GM23338 (cell line): ENCODE results near the gene LTBP2. TPM values are rescaled to one million over a fixed set of nuclear protein-coding genes. Genes with fewer than 3 reads are reported as not detected.

Experiments used
- ATAC-seq: fragments of 200-7000 bp; cut with Tn5 transposase; 3 replicates; pipeline ENCODE4 v1.9.1; 2020
- DNase-seq: peaks from one replicate; pipeline ENCODE4 v3.0.0-alpha.2; 2015; ENCODE audit warnings: low spot score
- H2AFZ ChIP-seq: fragments of 200-600 bp; sonication (generic); 2 replicates; pipeline ENCODE4 v1.8.0; 2016; ENCODE audit warnings: antibody characterized with exemption, mild to moderate bottlenecking, moderate library complexity
- H3F3A ChIP-seq: fragments of 200-600 bp; sonication (generic); replicated peaks from 2 replicates; pipeline ENCODE4 v1.8.0; 2017; ENCODE audit warnings: antibody characterized with exemption, mixed run types, low read depth
- H3K27ac ChIP-seq: fragments of 200-600 bp; sonication (generic); 2 replicates; pipeline ENCODE4 v1.6.1; 2016; ENCODE audit warnings: low read depth
- H3K27me3 ChIP-seq: fragments of 200-600 bp; sonication (generic); 2 replicates; pipeline ENCODE4 v1.8.0; 2016; ENCODE audit warnings: mild to moderate bottlenecking, mixed run types, moderate library complexity; ENCODE audit not compliant: insufficient read depth
- H3K36me3 ChIP-seq: fragments of 200-600 bp; sonication (generic); 2 replicates; pipeline ENCODE4 v1.8.0; 2016; ENCODE audit warnings: mild to moderate bottlenecking; ENCODE audit not compliant: insufficient read depth
- H3K4me1 ChIP-seq: fragments of 200-600 bp; sonication (generic); 2 replicates; pipeline ENCODE4 v1.8.0; 2016; ENCODE audit warnings: mild to moderate bottlenecking, moderate library complexity; ENCODE audit not compliant: insufficient read depth
- H3K4me2 ChIP-seq: fragments of 200-600 bp; sonication (generic); 2 replicates; pipeline ENCODE4 v1.7.1; 2017; ENCODE audit warnings: mixed run types
- H3K4me3 ChIP-seq: fragments of 200-600 bp; sonication (generic); 2 replicates; pipeline ENCODE4 v1.6.1; 2016; ENCODE audit warnings: mixed run types
- H3K79me2 ChIP-seq: fragments of 200-600 bp; sonication (generic); replicated peaks from 2 replicates; pipeline ENCODE4 v1.8.0; 2017; ENCODE audit warnings: mild to moderate bottlenecking; ENCODE audit not compliant: insufficient read depth
- H3K9me2 ChIP-seq: fragments of 200-600 bp; sonication (generic); 2 replicates; pipeline ENCODE4 v1.8.0; 2017; ENCODE audit not compliant: insufficient read depth
- H4K20me1 ChIP-seq: fragments of 200-600 bp; sonication (generic); replicated peaks from 2 replicates; pipeline ENCODE4 v1.8.0; 2017; ENCODE audit warnings: mild to moderate bottlenecking; ENCODE audit not compliant: insufficient read depth
- H3K27ac Mint-ChIP-seq: 2 replicates; pipeline ENCODE4 v1.8.0; 2020; ENCODE audit warnings: inconsistent platforms, mild to moderate bottlenecking, moderate library complexity, mixed read lengths
- H3K27me3 Mint-ChIP-seq: 3 replicates; pipeline ENCODE4 v1.8.0; 2022; ENCODE audit warnings: low read depth, mild to moderate bottlenecking, moderate library complexity, mixed read lengths, inconsistent platforms; ENCODE audit not compliant: insufficient read depth, poor library complexity
- H3K36me3 Mint-ChIP-seq: 3 replicates; pipeline ENCODE4 v1.8.0; 2021; ENCODE audit warnings: low read depth, mild to moderate bottlenecking, inconsistent platforms, moderate library complexity, mixed read lengths
- H3K4me1 Mint-ChIP-seq: 3 replicates; pipeline ENCODE4 v1.8.0; 2020; ENCODE audit warnings: mild to moderate bottlenecking, inconsistent platforms, mixed read lengths
- H3K4me3 Mint-ChIP-seq: 3 replicates; pipeline ENCODE4 v1.8.0; 2021; ENCODE audit warnings: moderate library complexity, mild to moderate bottlenecking, inconsistent platforms, mixed read lengths
- H3K9me3 Mint-ChIP-seq: 3 replicates; pipeline ENCODE4 v1.8.0; 2020; ENCODE audit warnings: moderate library complexity, mild to moderate bottlenecking, inconsistent platforms, mixed read lengths
- EZH2phosphoT487 ChIP-seq: fragments of 200-600 bp; sonication (generic); IDR thresholded peaks from one replicate; pipeline ENCODE4 v1.8.1; 2018; ENCODE audit warnings: antibody characterized with exemption; ENCODE audit not compliant: unreplicated experiment
- JUNB ChIP-seq: IDR thresholded peaks from one replicate; pipeline ENCODE4 v1.6.1; 2016; ENCODE audit warnings: antibody characterized with exemption; ENCODE audit not compliant: unreplicated experiment
- NANOG ChIP-seq: IDR thresholded peaks from 2 replicates; pipeline ENCODE4 v1.6.1; 2016; ENCODE audit warnings: antibody characterized with exemption, borderline replicate concordance
- POLR2AphosphoS5 ChIP-seq: IDR thresholded peaks from 2 replicates; pipeline ENCODE4 v1.6.1; 2016; ENCODE audit warnings: antibody characterized with exemption, low read depth
- ZNF331 ChIP-seq: fragments of 250-450 bp; sonication (Bioruptor Pico); IDR thresholded peaks from 2 replicates; pipeline ENCODE4 v1.5.0; 2020; ENCODE audit warnings: low read depth, mild to moderate bottlenecking, moderate library complexity
- polyA plus RNA-seq: library from polyadenylated mRNA; unstranded; fragments of >200 nt; fragmentation: Nextera tagmentation; extraction: Ambion mirVana; gene quantifications from 2 replicates; pipeline ENCODE4 v1.2.1, GENCODE V29; 2016
- total RNA-seq: library from RNA; depleted of rRNA; stranded (reverse); fragments of >200 nt; shearing (Covaris generic); gene quantifications from 2 replicates; pipeline ENCODE4 v1.2.3, GENCODE V29; 2014
- TF ChIP-seq, protein P1 (sequence below): fragments of 250-450 bp; sonication (Bioruptor Pico); IDR thresholded peaks from 2 replicates; pipeline ENCODE4 v1.5.0; 2020; ENCODE audit warnings: mild to moderate bottlenecking, moderate library complexity
- TF ChIP-seq, protein P2 (sequence below): IDR thresholded peaks from 2 replicates; pipeline ENCODE4 v1.6.1; 2016; ENCODE audit warnings: antibody characterized with exemption
- TF ChIP-seq, protein P3 (sequence below), 2 experiments: fragments of 200-600 bp in 1 of 2; sonication (generic) in 1 of 2; conservative IDR thresholded peaks; 2 replicates each; pipeline versions ENCODE4 v1.5.1 to v1.6.1; 2016 to 2017; ENCODE audit warnings: antibody characterized with exemption in 2 of 2, low read depth in 2 of 2, mild to moderate bottlenecking in 2 of 2, moderate library complexity in 1 of 2

Gene LTBP2
- total and polyA plus RNA-seq, 2 experiments from 2014 or later: 0.27 to 0.49 TPM

DNA sequence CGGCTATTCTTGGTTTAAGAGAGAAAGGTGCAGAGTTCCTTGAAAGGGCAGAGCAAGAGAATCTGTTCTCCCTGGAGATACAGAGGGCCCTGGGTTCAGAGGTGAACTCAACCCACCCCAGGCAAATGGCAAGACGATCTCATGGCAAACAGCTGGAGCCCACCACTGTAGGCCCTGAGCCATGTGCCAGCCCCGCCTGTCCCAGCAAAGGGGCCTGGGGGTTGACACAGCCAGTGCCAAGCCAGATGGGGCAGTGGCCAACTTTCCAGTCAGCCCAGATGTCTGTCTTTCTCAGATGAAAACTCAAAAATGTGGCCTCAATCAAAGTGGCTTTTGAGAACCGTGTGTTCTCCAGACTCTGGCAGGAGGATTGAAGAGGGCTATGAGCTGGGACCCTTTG, 66.7 kb downstream of the LTBP2 start:
- Histone ChIP-seq H3F3A (no peaks in the 10 kb centered on the region), H2AFZ (no peak overlapping the region), H3K4me3 (no peak overlapping the region), H3K4me2 (no peak overlapping the region), H3K27ac (no peak overlapping the region), H3K36me3 (no peaks in the 10 kb centered on the region), H3K27me3 (no peaks in the 10 kb centered on the region), H3K9me2 (no peaks in the 10 kb centered on the region), H3K4me1 (no peaks in the 10 kb centered on the region), H4K20me1 (no peaks in the 10 kb centered on the region), H3K79me2 (no peaks in the 10 kb centered on the region)
- ATAC-seq: no peak
- no peaks in the 10 kb centered on the region for H3K9me3 Mint-ChIP-seq
- peaks cover 3% of the 10 kb centered on the region; the same call in 2 of the 3 replicates for H3K4me1 Mint-ChIP-seq
- peaks cover 4% of the 10 kb centered on the region for H3K27me3 Mint-ChIP-seq
- H3K36me3 Mint-ChIP-seq: no peaks in the 10 kb centered on the region
- no peak overlapping the region for H3K27ac Mint-ChIP-seq
- DNase-seq: no peak
- no peak for TF ChIP-seq NANOG
- TF ChIP-seq EZH2phosphoT487: no peak
- H3K4me3 Mint-ChIP-seq: no peak overlapping the region

DNA sequence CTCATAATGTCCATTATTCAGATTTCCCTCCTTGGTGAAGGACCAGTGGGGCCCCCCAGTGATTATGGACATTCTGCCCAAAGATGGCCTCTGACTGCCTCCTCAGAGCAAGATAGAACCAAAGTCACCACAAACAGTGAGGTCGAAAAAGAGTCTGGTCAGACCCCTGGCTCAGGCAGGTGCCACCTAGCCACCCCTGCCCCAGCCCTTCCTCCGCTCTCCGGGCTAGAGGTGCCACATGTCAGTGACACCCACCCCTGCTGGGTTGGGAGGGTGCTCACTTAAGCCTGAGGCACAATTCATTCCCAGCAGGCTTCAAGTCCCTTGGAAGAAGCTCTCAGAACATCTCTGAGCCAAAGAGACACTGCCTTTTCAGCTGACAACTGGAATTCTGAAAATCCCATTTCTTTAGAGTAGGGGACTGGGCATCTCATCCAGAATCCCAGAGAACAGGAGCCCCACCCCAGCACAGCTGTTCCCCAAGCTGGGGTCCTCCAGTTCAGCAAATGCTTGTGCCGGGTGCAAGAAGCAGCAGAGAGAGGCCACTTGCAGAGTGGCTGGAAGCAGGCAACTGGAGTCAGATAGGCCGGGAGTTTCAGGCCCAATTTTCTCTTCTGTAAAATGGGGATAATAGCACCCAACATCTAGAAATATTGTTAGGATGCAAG, 68.1 kb downstream of the LTBP2 start:
- peaks cover 3% of the 10 kb centered on the region for H3K27me3 Mint-ChIP-seq
- H3K4me3 Mint-ChIP-seq: no peak overlapping the region
- H3K79me2 ChIP-seq: no peaks in the 10 kb centered on the region
- H3K36me3 Mint-ChIP-seq: no peaks in the 10 kb centered on the region
- H4K20me1 ChIP-seq: no peaks in the 10 kb centered on the region
- H3K9me3 Mint-ChIP-seq: no peaks in the 10 kb centered on the region
- no peak for ATAC-seq
- no peak overlapping the region for H2AFZ ChIP-seq
- no peak overlapping the region for H3K27ac Mint-ChIP-seq
- H3K36me3 ChIP-seq: no peaks in the 10 kb centered on the region
- H3K4me2 ChIP-seq: no peak overlapping the region
- no peaks in the 10 kb centered on the region for H3F3A ChIP-seq
- no peaks in the 10 kb centered on the region for H3K4me1 ChIP-seq
- no peak overlapping the region for H3K27ac ChIP-seq
- TF ChIP-seq, protein P1, sequence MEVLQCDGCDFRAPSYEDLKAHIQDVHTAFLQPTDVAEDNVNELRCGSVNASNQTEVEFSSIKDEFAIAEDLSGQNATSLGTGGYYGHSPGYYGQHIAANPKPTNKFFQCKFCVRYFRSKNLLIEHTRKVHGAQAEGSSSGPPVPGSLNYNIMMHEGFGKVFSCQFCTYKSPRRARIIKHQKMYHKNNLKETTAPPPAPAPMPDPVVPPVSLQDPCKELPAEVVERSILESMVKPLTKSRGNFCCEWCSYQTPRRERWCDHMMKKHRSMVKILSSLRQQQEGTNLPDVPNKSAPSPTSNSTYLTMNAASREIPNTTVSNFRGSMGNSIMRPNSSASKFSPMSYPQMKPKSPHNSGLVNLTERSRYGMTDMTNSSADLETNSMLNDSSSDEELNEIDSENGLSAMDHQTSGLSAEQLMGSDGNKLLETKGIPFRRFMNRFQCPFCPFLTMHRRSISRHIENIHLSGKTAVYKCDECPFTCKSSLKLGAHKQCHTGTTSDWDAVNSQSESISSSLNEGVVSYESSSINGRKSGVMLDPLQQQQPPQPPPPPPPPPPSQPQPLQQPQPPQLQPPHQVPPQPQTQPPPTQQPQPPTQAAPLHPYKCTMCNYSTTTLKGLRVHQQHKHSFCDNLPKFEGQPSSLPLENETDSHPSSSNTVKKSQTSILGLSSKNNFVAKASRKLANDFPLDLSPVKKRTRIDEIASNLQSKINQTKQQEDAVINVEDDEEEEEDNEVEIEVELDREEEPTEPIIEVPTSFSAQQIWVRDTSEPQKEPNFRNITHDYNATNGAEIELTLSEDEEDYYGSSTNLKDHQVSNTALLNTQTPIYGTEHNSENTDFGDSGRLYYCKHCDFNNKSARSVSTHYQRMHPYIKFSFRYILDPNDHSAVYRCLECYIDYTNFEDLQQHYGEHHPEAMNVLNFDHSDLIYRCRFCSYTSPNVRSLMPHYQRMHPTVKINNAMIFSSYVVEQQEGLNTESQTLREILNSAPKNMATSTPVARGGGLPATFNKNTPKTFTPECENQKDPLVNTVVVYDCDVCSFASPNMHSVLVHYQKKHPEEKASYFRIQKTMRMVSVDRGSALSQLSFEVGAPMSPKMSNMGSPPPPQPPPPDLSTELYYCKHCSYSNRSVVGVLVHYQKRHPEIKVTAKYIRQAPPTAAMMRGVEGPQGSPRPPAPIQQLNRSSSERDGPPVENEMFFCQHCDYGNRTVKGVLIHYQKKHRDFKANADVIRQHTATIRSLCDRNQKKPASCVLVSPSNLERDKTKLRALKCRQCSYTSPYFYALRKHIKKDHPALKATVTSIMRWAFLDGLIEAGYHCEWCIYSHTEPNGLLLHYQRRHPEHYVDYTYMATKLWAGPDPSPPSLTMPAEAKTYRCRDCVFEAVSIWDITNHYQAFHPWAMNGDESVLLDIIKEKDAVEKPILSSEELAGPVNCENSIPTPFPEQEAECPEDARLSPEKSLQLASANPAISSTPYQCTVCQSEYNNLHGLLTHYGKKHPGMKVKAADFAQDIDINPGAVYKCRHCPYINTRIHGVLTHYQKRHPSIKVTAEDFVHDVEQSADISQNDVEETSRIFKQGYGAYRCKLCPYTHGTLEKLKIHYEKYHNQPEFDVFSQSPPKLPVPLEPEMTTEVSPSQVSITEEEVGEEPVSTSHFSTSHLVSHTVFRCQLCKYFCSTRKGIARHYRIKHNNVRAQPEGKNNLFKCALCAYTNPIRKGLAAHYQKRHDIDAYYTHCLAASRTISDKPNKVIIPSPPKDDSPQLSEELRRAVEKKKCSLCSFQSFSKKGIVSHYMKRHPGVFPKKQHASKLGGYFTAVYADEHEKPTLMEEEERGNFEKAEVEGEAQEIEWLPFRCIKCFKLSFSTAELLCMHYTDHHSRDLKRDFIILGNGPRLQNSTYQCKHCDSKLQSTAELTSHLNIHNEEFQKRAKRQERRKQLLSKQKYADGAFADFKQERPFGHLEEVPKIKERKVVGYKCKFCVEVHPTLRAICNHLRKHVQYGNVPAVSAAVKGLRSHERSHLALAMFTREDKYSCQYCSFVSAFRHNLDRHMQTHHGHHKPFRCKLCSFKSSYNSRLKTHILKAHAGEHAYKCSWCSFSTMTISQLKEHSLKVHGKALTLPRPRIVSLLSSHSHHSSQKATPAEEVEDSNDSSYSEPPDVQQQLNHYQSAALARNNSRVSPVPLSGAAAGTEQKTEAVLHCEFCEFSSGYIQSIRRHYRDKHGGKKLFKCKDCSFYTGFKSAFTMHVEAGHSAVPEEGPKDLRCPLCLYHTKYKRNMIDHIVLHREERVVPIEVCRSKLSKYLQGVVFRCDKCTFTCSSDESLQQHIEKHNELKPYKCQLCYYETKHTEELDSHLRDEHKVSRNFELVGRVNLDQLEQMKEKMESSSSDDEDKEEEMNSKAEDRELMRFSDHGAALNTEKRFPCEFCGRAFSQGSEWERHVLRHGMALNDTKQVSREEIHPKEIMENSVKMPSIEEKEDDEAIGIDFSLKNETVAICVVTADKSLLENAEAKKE (CRISPR knock-in tag): no peak
- TF ChIP-seq POLR2AphosphoS5 (no peak), ZNF331 (no peak), JUNB (no peak)
- TF ChIP-seq, protein P2, sequence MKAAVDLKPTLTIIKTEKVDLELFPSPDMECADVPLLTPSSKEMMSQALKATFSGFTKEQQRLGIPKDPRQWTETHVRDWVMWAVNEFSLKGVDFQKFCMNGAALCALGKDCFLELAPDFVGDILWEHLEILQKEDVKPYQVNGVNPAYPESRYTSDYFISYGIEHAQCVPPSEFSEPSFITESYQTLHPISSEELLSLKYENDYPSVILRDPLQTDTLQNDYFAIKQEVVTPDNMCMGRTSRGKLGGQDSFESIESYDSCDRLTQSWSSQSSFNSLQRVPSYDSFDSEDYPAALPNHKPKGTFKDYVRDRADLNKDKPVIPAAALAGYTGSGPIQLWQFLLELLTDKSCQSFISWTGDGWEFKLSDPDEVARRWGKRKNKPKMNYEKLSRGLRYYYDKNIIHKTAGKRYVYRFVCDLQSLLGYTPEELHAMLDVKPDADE: no peak
- TF ChIP-seq, protein P3, sequence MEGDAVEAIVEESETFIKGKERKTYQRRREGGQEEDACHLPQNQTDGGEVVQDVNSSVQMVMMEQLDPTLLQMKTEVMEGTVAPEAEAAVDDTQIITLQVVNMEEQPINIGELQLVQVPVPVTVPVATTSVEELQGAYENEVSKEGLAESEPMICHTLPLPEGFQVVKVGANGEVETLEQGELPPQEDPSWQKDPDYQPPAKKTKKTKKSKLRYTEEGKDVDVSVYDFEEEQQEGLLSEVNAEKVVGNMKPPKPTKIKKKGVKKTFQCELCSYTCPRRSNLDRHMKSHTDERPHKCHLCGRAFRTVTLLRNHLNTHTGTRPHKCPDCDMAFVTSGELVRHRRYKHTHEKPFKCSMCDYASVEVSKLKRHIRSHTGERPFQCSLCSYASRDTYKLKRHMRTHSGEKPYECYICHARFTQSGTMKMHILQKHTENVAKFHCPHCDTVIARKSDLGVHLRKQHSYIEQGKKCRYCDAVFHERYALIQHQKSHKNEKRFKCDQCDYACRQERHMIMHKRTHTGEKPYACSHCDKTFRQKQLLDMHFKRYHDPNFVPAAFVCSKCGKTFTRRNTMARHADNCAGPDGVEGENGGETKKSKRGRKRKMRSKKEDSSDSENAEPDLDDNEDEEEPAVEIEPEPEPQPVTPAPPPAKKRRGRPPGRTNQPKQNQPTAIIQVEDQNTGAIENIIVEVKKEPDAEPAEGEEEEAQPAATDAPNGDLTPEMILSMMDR (conservative IDR thresholded peaks at IDR 0.05; ENCODE audit: low read depth in 2 of 2): no peak
- DNase-seq: no peak
- H3K4me1 Mint-ChIP-seq: peaks cover 3% of the 10 kb centered on the region; the same call in 2 of the 3 replicates
- H3K9me2 ChIP-seq: no peaks in the 10 kb centered on the region
- H3K27me3 ChIP-seq: no peaks in the 10 kb centered on the region
- H3K4me3 ChIP-seq: no peak overlapping the region
